HG02610 (cell line): ENCODE data around the gene ZNF142.

ENCODE experiments used
- ATAC-seq: cut with Tn5 transposase; IDR thresholded peaks from one replicate; pipeline ENCODE4 v1.9.1; 2021; ENCODE audit warnings: mild to moderate bottlenecking, moderate library complexity; ENCODE audit not compliant: unreplicated experiment

ZNF142 gene

GRCh38 chr2:218648088-218648786 lies 11.2 kb downstream of the ZNF142 start:
- no peak for ATAC-seq

- ATAC-seq: no peak
Measured at GRCh38 chr2:218645126-218645525, 14.3 kb downstream of the ZNF142 start.

GRCh38 chr2:218644721-218645120 lies 14.7 kb downstream of the ZNF142 start:
- ATAC-seq: no peak

GRCh38 chr2:218643751-218644310 lies 15.6 kb downstream of the ZNF142 start:
- ATAC-seq: no peak

GRCh38 chr2:218642786-218643185 lies 16.6 kb downstream of the ZNF142 start:
- no peak for ATAC-seq

- no peak for ATAC-seq
Measured at GRCh38 chr2:218642121-218642656, 17.2 kb downstream of the ZNF142 start.

- ATAC-seq: no peak
Measured at GRCh38 chr2:218638372-218638771, 21.1 kb downstream of the ZNF142 start.

GRCh38 chr2:218635719-218636118 lies 23.7 kb downstream of the ZNF142 start:
- no peak for ATAC-seq

- no peak for ATAC-seq
Measured at GRCh38 chr2:218631837-218632236, 27.6 kb downstream of the ZNF142 start.

GRCh38 chr2:218627939-218628338 lies 31.5 kb downstream of the ZNF142 start:
- no peak for ATAC-seq

GRCh38 chr2:218626369-218626768 lies 33.1 kb downstream of the ZNF142 start:
- ATAC-seq: no peak

GRCh38 chr2:218623366-218623705 lies 36.1 kb downstream of the ZNF142 start:
- no peak for ATAC-seq

- no peak for ATAC-seq
Measured at GRCh38 chr2:218622606-218623365, 36.6 kb downstream of the ZNF142 start.

- ATAC-seq: no peak
Measured at GRCh38 chr2:218621007-218621406, 38.4 kb downstream of the ZNF142 start.

- no peak for ATAC-seq
Measured at GRCh38 chr2:218618102-218618860, 41.1 kb downstream of the ZNF142 start.

GRCh38 chr2:218615868-218616315 lies 43.5 kb downstream of the ZNF142 start:
- no peak for ATAC-seq

GRCh38 chr2:218607436-218608115 lies 51.8 kb downstream of the ZNF142 start, which contains the start of gene PLCD4:
Gene PLCD4 (plus strand): TSS chr2:218607899. CDS start chr2:218615740, 7,841 bp downstream.
- ATAC-seq: no peak

- no peak for ATAC-seq
Measured at GRCh38 chr2:218605432-218605831, 54.0 kb downstream of the ZNF142 start.
